ENCODE measurements around the gene ARHGEF9.
"Not testable (repeated sequence)": the region's sequence is repeated elsewhere in the genome, so short reads cannot be mapped to it uniquely, and the experiment has no call there.

Gene ARHGEF9

GRCh38 chrX:63784902-63785707, at the start of gene ARHGEF9:
Gene ARHGEF9 (minus strand): TSS chrX:63785214. CDS start chrX:63785145, 69 bp downstream.
- no peak for DNase-seq (ENCODE audit: low spot score)

GRCh38 chrX:63825446-63825845, 40.4 kb upstream of the ARHGEF9 start:
- DNase-seq (ENCODE audit: low spot score) = not testable (repeated sequence)

GRCh38 chrX:63818156-63818555, 33.1 kb upstream of the ARHGEF9 start:
- DNase-seq (ENCODE audit: low spot score) = no peak

- DNase-seq (ENCODE audit: low spot score) = no peak
Measured at GRCh38 chrX:63817696-63818095, 32.7 kb upstream of the ARHGEF9 start.

- no peak for DNase-seq (ENCODE audit: low spot score)
Measured at GRCh38 chrX:63812823-63813222, 27.8 kb upstream of the ARHGEF9 start.

- no peak for DNase-seq (ENCODE audit: low spot score)
Measured at GRCh38 chrX:63810746-63811145, 25.7 kb upstream of the ARHGEF9 start.

GRCh38 chrX:63809173-63809572, 24.2 kb upstream of the ARHGEF9 start:
- DNase-seq (ENCODE audit: low spot score) = no peak

- DNase-seq (ENCODE audit: low spot score) = not testable (repeated sequence)
Measured at GRCh38 chrX:63795406-63795805, 10.4 kb upstream of the ARHGEF9 start.

- no peak for DNase-seq (ENCODE audit: low spot score)
Measured at GRCh38 chrX:63785708-63786040, 660 bp upstream of the ARHGEF9 start.

- no peak for DNase-seq (ENCODE audit: low spot score)
Measured at GRCh38 chrX:63784346-63784901, 590 bp downstream of the ARHGEF9 start.

- DNase-seq (ENCODE audit: low spot score) = no peak
Measured at GRCh38 chrX:63782515-63782914, 2.5 kb downstream of the ARHGEF9 start.

GRCh38 chrX:63768760-63769159, 16.3 kb downstream of the ARHGEF9 start:
- no peak for DNase-seq (ENCODE audit: low spot score)

GRCh38 chrX:63765712-63766111, 19.3 kb downstream of the ARHGEF9 start:
- no peak for DNase-seq (ENCODE audit: low spot score)

GRCh38 chrX:63764946-63765345, 20.1 kb downstream of the ARHGEF9 start:
- no peak for DNase-seq (ENCODE audit: low spot score)

GRCh38 chrX:63761639-63762038, 23.4 kb downstream of the ARHGEF9 start:
- no peak for DNase-seq (ENCODE audit: low spot score)

- no peak for DNase-seq (ENCODE audit: low spot score)
Measured at GRCh38 chrX:63758011-63758410, 27.0 kb downstream of the ARHGEF9 start.

- DNase-seq (ENCODE audit: low spot score) = no peak
Measured at GRCh38 chrX:63755892-63756291, 29.1 kb downstream of the ARHGEF9 start.

GRCh38 chrX:63754860-63755579, 30.0 kb downstream of the ARHGEF9 start:
- peak; percentile 70 for DNase-seq (ENCODE audit: low spot score)

- no peak for DNase-seq (ENCODE audit: low spot score)
Measured at GRCh38 chrX:63754136-63754859, 30.7 kb downstream of the ARHGEF9 start.

GRCh38 chrX:63751481-63751880, 33.5 kb downstream of the ARHGEF9 start:
- no peak for DNase-seq (ENCODE audit: low spot score)

GRCh38 chrX:63750811-63751210, 34.2 kb downstream of the ARHGEF9 start:
- DNase-seq (ENCODE audit: low spot score) = no peak

GRCh38 chrX:63747331-63747730, 37.7 kb downstream of the ARHGEF9 start:
- DNase-seq (ENCODE audit: low spot score) = no peak

GRCh38 chrX:63746715-63747114, 38.3 kb downstream of the ARHGEF9 start:
- no peak for DNase-seq (ENCODE audit: low spot score)
